ENCODE results near the gene OR51S1.

DNA sequence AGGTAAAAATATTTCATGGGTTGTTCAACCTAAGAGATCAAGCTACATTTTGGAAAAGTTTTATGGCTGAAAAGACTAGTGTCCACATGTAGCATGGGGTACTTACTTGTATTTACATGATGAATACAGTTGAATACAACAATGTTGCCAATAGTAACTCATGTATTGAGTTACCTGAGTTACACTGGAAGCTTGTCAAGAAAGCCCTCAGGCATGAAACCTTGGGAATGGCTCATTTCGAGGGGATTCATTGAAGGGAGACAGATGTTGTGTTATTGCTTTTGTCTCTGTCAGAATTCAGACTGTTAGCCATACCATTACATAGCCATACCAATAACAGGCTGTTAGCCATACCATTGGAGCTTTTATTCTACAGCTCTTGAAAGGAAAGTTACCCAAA, 18.7 kb downstream of the OR51S1 start:
- TF ChIP-seq TAF1 (IDR thresholded peaks at IDR 0.05; ENCODE audit: low read depth, low read length) (no peak), POLR2AphosphoS5 (IDR thresholded peaks at IDR 0.05; ENCODE audit: low read depth, low read length) (no peak), POLR2A (IDR thresholded peaks at IDR 0.05; ENCODE audit: low read depth, low read length) (no peak), SPI1 (IDR thresholded peaks at IDR 0.05; ENCODE audit: low read depth, low read length) (no peak), PAX5 (IDR thresholded peaks at IDR 0.05; ENCODE audit: insufficient read depth, low read length, severe bottlenecking) (no peak)

All from GM12891 (cell line).